K562 (cell line): ENCODE results near the gene BCAS3. TPM values are rescaled to one million over a fixed set of nuclear protein-coding genes. Genes with fewer than 3 reads are reported as not detected.

Experiments used
- ATAC-seq: fragments of 200-7000 bp; cut with Tn5 transposase; 3 replicates; pipeline ENCODE4 v1.9.1; 2020; ENCODE audit warnings: moderate library complexity
- BruUV-seq: library from RNA; stranded (reverse); fragments of 400-500 nt; replicated peaks from 2 replicates; lab custom pipeline; 2021; lab: Mats Ljungman, UMichigan
- CTCF ChIA-PET: fragments of 300-600 bp; formaldehyde crosslinking; extraction: SDS; loops from one replicate; lab custom pipeline; 2021; ENCODE audit warnings: low intra/inter-chr PET ratio; lab: Yijun Ruan, JAX
- POLR2A ChIA-PET: fragments of 300-600, 350-650 bp; sonication (Branson Sonifier 250); formaldehyde crosslinking; extraction: SDS; loops from one replicate; lab custom pipeline; 2021; ENCODE audit warnings: antibody characterized with exemption, inconsistent platforms; lab: Yijun Ruan, JAX
- DNase-seq, 4 experiments: peaks; one replicate each; pipeline versions ENCODE4 v3.0.0 to v3.0.0-alpha.2; 2011 to 2018; ENCODE audit warnings: low spot score in 3 of 4, mixed read lengths in 3 of 4; ENCODE audit errors: extremely low read depth in 1 of 4
- FAIRE-seq: peaks from 2 replicates; lab custom pipeline; 2011; peaks lifted over from hg19 to GRCh38; lab: Jason Lieb, UNC
- H2AFZ ChIP-seq: 2 replicates; pipeline ENCODE4 v1.6.0; 2011; ENCODE audit warnings: low read depth, low read length, control low read depth, inconsistent platforms
- H3K27ac ChIP-seq: fragments of 200-600 bp; 3 replicates; pipeline ENCODE4 v1.8.0; 2011; ENCODE audit warnings: low read depth, mild to moderate bottlenecking, control low read depth, inconsistent platforms, low read length, moderate library complexity, mixed read lengths; ENCODE audit errors: extremely low read depth
- H3K27me3 ChIP-seq, 2 experiments: fragments of 300-600 bp in 1 of 2; 2 replicates in 1 of 2; 3 replicates in 1 of 2; pipeline versions ENCODE4 v1.6.0 to v1.8.0; 2011; ENCODE audit warnings: inconsistent platforms in 2 of 2, low read length in 2 of 2, mild to moderate bottlenecking in 1 of 2, mixed read lengths in 1 of 2, moderate library complexity in 1 of 2; ENCODE audit not compliant: control insufficient read depth in 2 of 2, insufficient read depth in 2 of 2
- H3K36me3 ChIP-seq: fragments of 300-600 bp; 3 replicates; pipeline ENCODE4 v1.8.0; 2011; ENCODE audit warnings: mild to moderate bottlenecking, low read length, inconsistent platforms; ENCODE audit not compliant: control insufficient read depth, insufficient read depth
- H3K4me1 ChIP-seq, 2 experiments: fragments of 200-600 bp in 1 of 2; replicated peaks in 1 of 2; 2 replicates in 1 of 2; 3 replicates in 1 of 2; pipeline versions ENCODE4 v1.5.1 to v1.8.0; 2011; ENCODE audit warnings: inconsistent platforms in 2 of 2, low read length in 2 of 2, mild to moderate bottlenecking in 1 of 2, mixed read lengths in 1 of 2, moderate library complexity in 1 of 2; ENCODE audit not compliant: control insufficient read depth in 2 of 2, insufficient read depth in 2 of 2
- H3K4me2 ChIP-seq: 2 replicates; pipeline ENCODE4 v1.6.1; 2011; ENCODE audit warnings: low read length, control low read depth, inconsistent platforms, mixed read lengths; ENCODE audit not compliant: insufficient read depth
- H3K4me3 ChIP-seq: fragments of 200-600 bp; sonication (generic), shearing (Covaris generic); 2 replicates; pipeline ENCODE4 v1.5.1; 2016; ENCODE audit warnings: control low read depth, inconsistent platforms
- H3K79me2 ChIP-seq: fragments of 200-600 bp; 3 replicates; pipeline ENCODE4 v1.8.0; 2011; ENCODE audit warnings: low read length, inconsistent platforms; ENCODE audit not compliant: control insufficient read depth, insufficient read depth
- H3K9ac ChIP-seq, 2 experiments: 2 replicates each; pipeline versions ENCODE4 v1.6.0 to v1.6.1; 2011; ENCODE audit warnings: low read depth in 2 of 2, low read length in 2 of 2, control low read depth in 1 of 2, inconsistent platforms in 1 of 2, mild to moderate bottlenecking in 1 of 2, mixed read lengths in 1 of 2; ENCODE audit not compliant: insufficient read depth in 1 of 2
- H3K9me1 ChIP-seq: one replicate; pipeline ENCODE4 v1.6.0; 2011; ENCODE audit warnings: inconsistent platforms, mild to moderate bottlenecking, low read length, moderate library complexity; ENCODE audit not compliant: control insufficient read depth, insufficient read depth
- H3K9me3 ChIP-seq: replicated peaks from 2 replicates; pipeline ENCODE4 v1.5.1; 2011; ENCODE audit warnings: low read depth, low read length, inconsistent platforms; ENCODE audit not compliant: control insufficient read depth, insufficient read depth
- H4K20me1 ChIP-seq: replicated peaks from 2 replicates; pipeline ENCODE4 v1.6.1; 2011; ENCODE audit warnings: low read length, inconsistent platforms, mixed read lengths; ENCODE audit not compliant: control insufficient read depth, insufficient read depth
- ARID3A ChIP-seq: IDR thresholded peaks from 2 replicates; pipeline ENCODE4 v1.6.1; 2012; ENCODE audit warnings: low read depth, low read length, improper control_type of control experiment, borderline replicate concordance
- CAMTA2 ChIP-seq: fragments of 250-450 bp; sonication (Bioruptor Pico); conservative IDR thresholded peaks from 2 replicates; pipeline ENCODE4 v1.5.1; 2022
- CBX1 ChIP-seq: sonication (generic); IDR thresholded peaks from 2 replicates; pipeline ENCODE4 v1.6.1; 2016; ENCODE audit warnings: antibody characterized with exemption, low read depth, mild to moderate bottlenecking
- CSDE1 ChIP-seq, 2 experiments: fragments of 450-650 bp; IDR thresholded peaks; 2 replicates each; pipeline ENCODE4 v1.6.1; 2016; ENCODE audit warnings: mild to moderate bottlenecking in 1 of 2
- DMBX1 ChIP-seq: fragments of 250-450 bp; sonication (Bioruptor Pico); IDR thresholded peaks from 2 replicates; pipeline ENCODE4 v1.8.0; 2022; ENCODE audit warnings: inconsistent platforms, mild to moderate bottlenecking, moderate library complexity, borderline replicate concordance
- FOXJ3 ChIP-seq: sonication (generic); formaldehyde crosslinking; IDR thresholded peaks from 2 replicates; pipeline ENCODE4 v1.4.0; 2020; ENCODE audit warnings: mild to moderate bottlenecking, missing genetic modification reagents
- HDAC8 ChIP-seq: fragments of 450-650 bp; IDR thresholded peaks from 2 replicates; pipeline ENCODE4 v1.6.1; 2016; ENCODE audit warnings: mild to moderate bottlenecking, missing genetic modification characterization, moderate library complexity, missing compliant biosample characterization
- MAFG ChIP-seq: fragments of 450-650 bp; conservative IDR thresholded peaks from 2 replicates; pipeline ENCODE4 v1.6.1; 2016; ENCODE audit warnings: missing genetic modification characterization, missing compliant biosample characterization
- MCM7 ChIP-seq, 2 experiments: fragments of 450-650 bp; IDR thresholded peaks; 2 replicates each; pipeline ENCODE4 v1.6.1; 2016 to 2018
- MITF ChIP-seq: IDR thresholded peaks from 2 replicates; pipeline ENCODE4 v1.6.1; 2014; ENCODE audit warnings: antibody characterized with exemption
- NFIX ChIP-seq: fragments of 250-450 bp; sonication (Bioruptor Pico); IDR thresholded peaks from 2 replicates; pipeline ENCODE4 v1.4.0; 2020; ENCODE audit warnings: low read depth, mild to moderate bottlenecking, moderate library complexity
- NONO ChIP-seq, 2 experiments: fragments of 200-400 bp in 1 of 2; fragments of 450-650 bp in 1 of 2; formaldehyde crosslinking in 1 of 2; IDR thresholded peaks; 2 replicates each; pipeline ENCODE4 v1.6.1; 2017; ENCODE audit warnings: low read depth in 2 of 2, mild to moderate bottlenecking in 2 of 2, moderate library complexity in 2 of 2, low read length in 1 of 2
- SMARCB1 ChIP-seq: IDR thresholded peaks from 2 replicates; pipeline ENCODE4 v1.6.1; 2011; ENCODE audit warnings: improper control_type of control experiment, low read depth; ENCODE audit not compliant: insufficient read length
- TARDBP ChIP-seq: fragments of 450-650 bp; IDR thresholded peaks from 2 replicates; pipeline ENCODE4 v1.6.1; 2016
- ZBTB49 ChIP-seq: sonication (generic); formaldehyde crosslinking; IDR thresholded peaks from 2 replicates; pipeline ENCODE4 v1.8.0; 2022; ENCODE audit warnings: missing genetic modification reagents, mild to moderate bottlenecking, borderline replicate concordance
- ZFPM2 ChIP-seq: fragments of 250-450 bp; sonication (Bioruptor Pico); IDR thresholded peaks from 2 replicates; pipeline ENCODE4 v1.5.1; 2022; ENCODE audit warnings: mild to moderate bottlenecking
- ZNF24 ChIP-seq: fragments of 450-650 bp; IDR thresholded peaks from 2 replicates; pipeline ENCODE4 v1.6.1; 2016
- ZNF41 ChIP-seq: fragments of 250-450 bp; sonication (Bioruptor Pico); conservative IDR thresholded peaks from 2 replicates; pipeline ENCODE4 v1.4.0; 2020; ENCODE audit warnings: mild to moderate bottlenecking
- ZNF561 ChIP-seq: fragments of 450-650 bp; formaldehyde crosslinking; conservative IDR thresholded peaks from 2 replicates; pipeline ENCODE4 v1.4.0; 2020; ENCODE audit warnings: mild to moderate bottlenecking, moderate library complexity
- ZNF583 ChIP-seq: fragments of 250-450 bp; sonication (Bioruptor Pico); IDR thresholded peaks from 2 replicates; pipeline ENCODE4 v1.4.0; 2020
- WGBS: fragments of 100-300 bp; shearing (Covaris generic); methylation state at CpG from one replicate; pipeline ENCODE4 v1.1.6; 2016; ENCODE audit warnings: low coverage, mixed read lengths; ENCODE audit not compliant: insufficient coverage; ENCODE audit errors: missing lambda C conversion rate; 5-methylcytosine and 5-hydroxymethylcytosine counted together
- in situ Hi-C: fragments of 300-500 bp; cut with MboI; formaldehyde crosslinking; loops from 4 replicates; pipeline ENCODE4 v1.15.0; 2018; ENCODE audit warnings: inconsistent platforms, mixed read lengths
- intact Hi-C: fragments of 100-400 bp; cut with micrococcal nuclease; formaldehyde crosslinking; loops from 2 replicates; pipeline ENCODE4 v1.14.2; 2022
- polyA plus RNA-seq, 8 experiments: library from polyadenylated mRNA; depleted of rRNA in 4 of 8; stranded (reverse) in 5 of 8; unstranded in 3 of 8; fragments of >200 nt; fragmentation: Nextera tagmentation in 2 of 8; fragmentation: Illumina TruSeq in 1 of 8; extraction: Ambion mirVana in 2 of 8; extraction: Trizol in 1 of 8; gene quantifications; 2 replicates each; pipeline versions ENCODE4 v1.2.1 to v1.2.3, GENCODE V29; 2011 to 2014; ENCODE audit warnings: inconsistent platforms in 1 of 8, missing spikeins in 1 of 8
- total RNA-seq, 7 experiments: library from RNA; depleted of rRNA in 6 of 7; stranded (reverse); fragments of >200 nt in 6 of 7; fragmentation: Illumina TruSeq in 2 of 7; extraction: Trizol in 2 of 7; gene quantifications; 2 replicates each; pipeline versions ENCODE4 v1.2.1 to v1.2.3, GENCODE V29; 2011 to 2021; ENCODE audit warnings: low replicate concordance in 1 of 7

Gene BCAS3
- total and polyA plus RNA-seq, 9 of the 15 experiments (the other 6 are each of a cell fraction or from before 2014, with no cell fraction given) = 1.9 to 5.5 (median 3.5) TPM

GRCh38 chr17:60699090-60699489, 21.4 kb downstream of the BCAS3 start:
- FAIRE-seq (no peak), DNase-seq (no peak), ATAC-seq (no peak)
- no peak overlapping the region for H3K9ac ChIP-seq
- peaks cover 0 to 3% of the 10 kb centered on the region in 2 experiments; a peak in 2 of 5 replicates for H3K27me3 ChIP-seq
- H4K20me1 ChIP-seq = no peaks in the 10 kb centered on the region
- no peak overlapping the region for H3K4me2 ChIP-seq
- whole genome bisulfite sequencing = 19% methylated on average over 3 of the region's 3 CpGs
- intact Hi-C loops (no loop called here), in situ Hi-C loops (no loop called here)
- peaks cover 0 to under 1% of the 10 kb centered on the region in 2 experiments; a peak in 2 of 5 replicates for H3K4me1 ChIP-seq
- ChIA-PET CTCF (no interaction called here), POLR2A (no interaction called here)
- BruUV-seq = no TSS peak
- H3K36me3 ChIP-seq = no peaks in the 10 kb centered on the region
- H3K4me3 ChIP-seq = no peak overlapping the region
- H3K9me1 ChIP-seq = no peaks in the 10 kb centered on the region
- TF ChIP-seq ZNF583 (CRISPR knock-in tag) (no peak), DMBX1 (CRISPR knock-in tag) (no peak), NONO (IDR thresholded peaks at IDR 0.05; ENCODE audit: low read depth in 2 of 2, low read length in 1 of 2) (no peak), CBX1 (no peak), CSDE1 (IDR thresholded peaks at IDR 0.05) (no peak), ZBTB49 (no peak), NFIX (CRISPR knock-in tag) (no peak), ZNF41 (CRISPR knock-in tag) (no peak), MAFG (tag) (no peak), ZFPM2 (CRISPR knock-in tag) (no peak), CAMTA2 (CRISPR knock-in tag) (no peak), HDAC8 (tag) (no peak), MITF (no peak), MCM7 (IDR thresholded peaks at IDR 0.05) (no peak), ZNF24 (no peak), ZNF561 (CRISPR knock-in tag) (no peak), SMARCB1 (no peak), TARDBP (no peak), FOXJ3 (no peak), ARID3A (no peak)
- H3K27ac ChIP-seq = no peak overlapping the region
- no peak overlapping the region for H2AFZ ChIP-seq
- H3K9me3 ChIP-seq = no peaks in the 10 kb centered on the region
- no peaks in the 10 kb centered on the region for H3K79me2 ChIP-seq
